GM12801 (cell line): ENCODE results near the gene SULT1A3.

ENCODE experiments used
- TF ChIP-seq, protein P1 (sequence below): IDR thresholded peaks from one replicate; pipeline ENCODE4 v1.5.1; 2011; ENCODE audit warnings: control low read depth; ENCODE audit not compliant: insufficient read length; ENCODE audit errors: extremely low read depth

SULT1A3 gene

DNA sequence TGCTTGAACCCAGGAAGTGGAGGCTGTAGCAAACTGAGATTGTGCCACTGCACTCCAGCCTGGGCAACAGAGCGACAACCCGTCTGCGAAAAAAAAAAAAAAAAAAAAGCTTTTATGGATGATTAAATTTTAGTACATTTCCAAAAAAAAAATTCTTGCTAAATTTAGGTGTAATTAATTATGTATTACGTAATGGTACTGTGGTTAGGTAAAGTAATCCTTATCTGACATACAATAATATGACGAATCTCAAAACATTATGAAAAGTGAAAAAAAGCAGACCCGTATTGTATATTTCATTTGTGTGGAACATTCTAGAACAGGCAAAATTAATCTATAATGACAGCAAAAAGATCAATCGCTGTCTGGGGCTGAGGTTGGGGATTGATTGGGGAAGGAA lies 26.0 kb upstream of the SULT1A3 start:
- TF ChIP-seq, protein P1, sequence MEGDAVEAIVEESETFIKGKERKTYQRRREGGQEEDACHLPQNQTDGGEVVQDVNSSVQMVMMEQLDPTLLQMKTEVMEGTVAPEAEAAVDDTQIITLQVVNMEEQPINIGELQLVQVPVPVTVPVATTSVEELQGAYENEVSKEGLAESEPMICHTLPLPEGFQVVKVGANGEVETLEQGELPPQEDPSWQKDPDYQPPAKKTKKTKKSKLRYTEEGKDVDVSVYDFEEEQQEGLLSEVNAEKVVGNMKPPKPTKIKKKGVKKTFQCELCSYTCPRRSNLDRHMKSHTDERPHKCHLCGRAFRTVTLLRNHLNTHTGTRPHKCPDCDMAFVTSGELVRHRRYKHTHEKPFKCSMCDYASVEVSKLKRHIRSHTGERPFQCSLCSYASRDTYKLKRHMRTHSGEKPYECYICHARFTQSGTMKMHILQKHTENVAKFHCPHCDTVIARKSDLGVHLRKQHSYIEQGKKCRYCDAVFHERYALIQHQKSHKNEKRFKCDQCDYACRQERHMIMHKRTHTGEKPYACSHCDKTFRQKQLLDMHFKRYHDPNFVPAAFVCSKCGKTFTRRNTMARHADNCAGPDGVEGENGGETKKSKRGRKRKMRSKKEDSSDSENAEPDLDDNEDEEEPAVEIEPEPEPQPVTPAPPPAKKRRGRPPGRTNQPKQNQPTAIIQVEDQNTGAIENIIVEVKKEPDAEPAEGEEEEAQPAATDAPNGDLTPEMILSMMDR, result no peak

DNA sequence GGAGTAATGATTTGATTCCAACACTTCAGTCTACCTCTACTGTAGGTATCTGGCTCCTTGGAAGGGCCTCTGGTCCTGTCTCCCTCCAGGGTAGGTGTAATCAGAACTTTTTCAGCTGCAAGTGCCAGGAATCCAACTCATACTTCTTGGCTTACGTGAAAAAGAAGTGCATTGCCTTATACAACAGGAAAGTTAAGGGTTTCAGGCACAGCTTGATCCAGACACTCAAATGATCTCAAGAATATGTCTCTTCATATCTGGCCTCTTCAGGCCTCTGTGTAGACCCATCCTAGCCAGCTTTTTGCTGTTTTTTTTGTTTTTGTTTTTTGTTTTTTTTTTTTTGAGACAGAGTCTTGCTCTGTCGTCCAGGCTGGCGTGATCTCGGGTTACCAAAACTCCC lies 19.9 kb upstream of the SULT1A3 start:
- TF ChIP-seq, protein P1, result no peak

DNA sequence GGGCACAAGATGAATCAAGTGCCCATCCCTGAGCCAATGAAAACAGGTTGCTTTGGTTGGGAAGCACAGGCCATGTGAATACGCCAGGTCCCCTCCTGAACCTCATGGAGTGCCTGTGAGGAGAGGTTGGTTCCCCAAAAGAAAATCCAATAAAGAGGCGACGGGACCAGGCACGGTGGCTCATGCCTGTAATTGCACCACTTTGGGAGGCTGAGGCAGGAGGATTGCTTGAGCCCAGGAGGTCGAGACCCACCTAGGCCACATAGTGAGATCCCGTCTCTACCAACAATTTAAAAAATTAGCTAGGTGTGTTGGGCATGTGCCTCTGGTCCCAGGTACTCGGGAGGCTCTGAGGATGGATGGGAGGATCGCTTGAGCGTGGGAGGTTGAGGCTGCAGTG lies 19.1 kb upstream of the SULT1A3 start:
- TF ChIP-seq, protein P1, result no peak

DNA sequence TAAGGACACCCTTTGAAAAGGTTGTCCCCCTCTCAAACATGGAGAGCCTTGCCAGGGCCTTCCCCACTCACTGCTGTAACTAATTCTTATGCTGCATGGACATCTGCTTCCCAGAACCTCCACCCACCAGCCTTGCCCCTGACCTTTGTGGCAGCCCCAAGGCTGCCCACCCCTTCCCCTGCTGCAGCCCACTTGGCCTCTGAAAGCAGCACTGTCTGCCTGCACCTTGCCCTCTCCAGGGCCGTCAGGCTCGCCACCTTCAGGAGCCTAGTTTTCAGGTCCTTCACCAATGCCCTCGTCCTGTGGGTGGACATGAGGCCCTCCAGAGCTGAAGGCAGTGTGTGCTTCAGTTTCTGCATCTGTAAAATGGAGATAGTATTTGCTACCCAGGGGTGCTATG lies 18.3 kb upstream of the SULT1A3 start:
- TF ChIP-seq, protein P1, result no peak

DNA sequence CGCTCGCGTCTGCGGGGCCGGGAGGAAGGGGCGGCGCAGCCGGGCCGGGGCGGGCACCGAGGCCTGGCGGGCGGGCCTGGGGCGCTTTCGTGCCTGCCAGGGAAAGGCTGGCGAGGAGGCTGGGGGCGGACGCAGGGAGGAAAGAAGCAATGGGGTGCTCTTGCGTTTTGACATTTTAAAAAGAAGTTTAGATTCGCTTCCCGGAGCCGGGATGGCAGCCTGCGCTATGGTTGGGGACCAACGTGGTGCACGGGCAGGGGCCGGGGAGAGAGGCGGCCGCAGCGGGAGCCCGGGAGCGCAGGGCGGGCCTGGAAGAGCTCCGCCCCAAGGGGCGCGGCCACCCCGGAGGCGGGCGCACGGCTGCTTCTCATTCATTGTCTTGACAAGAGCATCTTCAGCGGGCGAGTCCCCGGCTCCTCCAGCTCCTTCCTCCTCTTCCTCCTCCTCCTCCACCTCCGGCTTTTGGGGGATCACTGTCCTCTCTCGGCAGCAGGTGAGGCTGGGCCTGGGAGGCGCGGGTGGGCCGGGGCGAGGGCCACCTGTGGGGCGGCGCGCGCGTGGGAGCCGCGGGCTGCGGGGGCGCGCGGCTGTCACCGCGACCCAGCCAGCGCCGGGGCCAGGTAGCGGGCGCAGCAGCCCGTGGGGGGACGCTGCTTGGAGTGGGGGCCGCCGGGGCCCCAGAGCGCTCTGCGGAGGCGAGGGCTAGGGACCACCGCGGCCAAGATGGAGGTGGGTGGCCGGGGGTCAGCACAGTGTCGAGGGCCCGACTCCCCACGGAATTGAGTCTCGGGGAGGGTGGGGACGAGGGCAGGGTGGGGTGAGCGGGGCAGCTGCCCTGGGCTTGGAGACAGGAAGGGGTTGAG lies 15.6 kb upstream of the SULT1A3 start, which contains the start of gene CORO1A:
CORO1A (plus strand) TSS at position 370 of the 863 bp plus-strand sequence. CDS start 1,608 bp downstream, outside the sequence.
- TF ChIP-seq, protein P1, result no peak

DNA sequence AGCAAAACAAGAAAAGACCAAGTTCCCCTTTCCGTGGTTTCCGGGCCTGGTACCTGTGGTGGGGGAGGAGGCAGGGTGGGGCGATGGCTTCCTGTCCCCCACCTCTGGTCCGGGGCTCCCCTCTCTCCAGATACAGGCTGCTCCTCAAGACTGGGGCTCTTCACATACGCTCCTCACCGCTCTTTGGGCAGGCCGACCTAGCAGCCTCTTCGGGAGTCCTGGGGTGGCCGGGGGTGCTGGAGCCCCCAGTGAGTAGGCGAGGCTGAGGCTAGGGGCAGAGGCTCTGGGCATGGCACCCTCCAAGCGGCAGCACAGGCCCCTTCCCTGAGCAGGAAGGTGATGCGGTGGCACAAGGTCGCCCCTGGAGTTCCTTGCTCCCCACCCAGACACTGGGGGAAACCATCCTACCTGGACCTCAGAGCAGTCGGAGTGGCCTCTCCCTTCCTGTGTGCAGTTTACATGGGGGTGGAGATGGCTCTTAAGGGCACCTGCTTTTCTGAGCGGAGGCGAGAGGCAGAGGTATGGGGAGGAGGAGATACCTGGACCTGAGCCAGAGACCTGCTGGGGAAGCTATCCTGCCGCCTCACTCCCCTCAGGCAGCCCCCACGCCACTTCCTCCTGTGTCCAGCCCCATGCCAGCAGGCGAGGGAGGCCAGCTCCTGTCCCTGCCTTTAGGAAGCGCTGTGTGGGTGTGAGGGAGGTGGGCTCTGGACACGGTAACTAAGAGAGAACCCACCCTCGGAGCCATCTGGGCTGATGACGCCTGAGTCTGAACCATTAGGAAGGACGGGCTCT lies 14.8 kb upstream of the SULT1A3 start:
- TF ChIP-seq, protein P1, result no peak

DNA sequence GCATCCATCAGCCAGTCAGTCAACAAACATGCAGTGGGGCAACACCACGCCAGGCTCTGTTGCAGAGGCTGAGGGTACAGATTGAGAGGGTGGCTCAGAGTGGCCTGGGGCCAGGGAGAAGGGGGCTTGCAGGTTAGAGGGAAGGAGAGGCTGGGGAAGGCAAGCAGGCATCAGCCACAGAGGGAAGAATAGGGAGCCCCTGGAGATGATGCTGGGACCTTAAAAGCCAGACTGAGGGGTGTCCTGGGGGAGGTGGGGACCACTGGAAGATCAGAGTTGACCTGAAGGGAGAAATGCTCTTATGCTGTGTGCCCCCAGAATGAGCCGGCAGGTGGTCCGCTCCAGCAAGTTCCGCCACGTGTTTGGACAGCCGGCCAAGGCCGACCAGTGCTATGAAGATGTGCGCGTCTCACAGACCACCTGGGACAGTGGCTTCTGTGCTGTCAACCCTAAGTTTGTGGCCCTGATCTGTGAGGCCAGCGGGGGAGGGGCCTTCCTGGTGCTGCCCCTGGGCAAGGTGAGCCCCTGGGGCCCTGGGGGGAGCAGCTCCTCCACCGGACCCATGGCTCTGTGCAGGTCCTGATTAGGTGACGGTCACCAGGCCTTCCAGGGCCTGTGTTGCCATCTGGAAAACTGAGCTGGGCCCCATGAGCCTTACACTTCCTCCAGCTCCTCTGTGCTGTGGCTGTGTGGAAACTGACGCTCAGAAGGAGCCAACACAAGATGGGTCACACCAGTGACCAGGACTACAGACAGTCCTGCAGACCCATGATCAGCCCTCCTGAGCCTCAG lies 14.0 kb upstream of the SULT1A3 start:
- TF ChIP-seq, protein P1, result no peak
